ENCODE measurements around the gene PXK.

- TF ChIP-seq CTCF (IDR thresholded peaks at IDR 0.05) (no peak), POLR2A (IDR thresholded peaks at IDR 0.05) (no peak), POLR2AphosphoS5 (IDR thresholded peaks at IDR 0.05) (no peak)
Observed at GRCh38 chr3:58419780-58420507, 87.3 kb downstream of the PXK start.
